SK-N-SH treated with all-trans-retinoic acid at 6 μM for 48 hours (cell line): ENCODE results near the gene TMEM208.

Experiments
- ARNTL ChIP-seq: fragments of 450-650 bp; formaldehyde crosslinking; IDR thresholded peaks from 2 replicates; pipeline ENCODE4 v1.5.0; 2020; ENCODE audit warnings: low read depth, mild to moderate bottlenecking, moderate library complexity, borderline replicate concordance
- BACH2 ChIP-seq: fragments of 250-450 bp; sonication (Bioruptor Pico); IDR thresholded peaks from 2 replicates; pipeline ENCODE4 v1.9.0; 2021; ENCODE audit warnings: mild to moderate bottlenecking, borderline replicate concordance
- CSDC2 ChIP-seq: fragments of 250-450 bp; sonication (Bioruptor Pico); IDR thresholded peaks from 2 replicates; pipeline ENCODE4 v1.5.0; 2020; ENCODE audit warnings: mild to moderate bottlenecking, moderate library complexity
- ISL1 ChIP-seq: fragments of 250-450 bp; sonication (Bioruptor Pico); IDR thresholded peaks from 2 replicates; pipeline ENCODE4 v2.1.2; 2022; ENCODE audit warnings: mild to moderate bottlenecking, moderate library complexity
- RARB ChIP-seq: fragments of 250-450 bp; sonication (Bioruptor Pico); IDR thresholded peaks from 2 replicates; pipeline ENCODE4 v1.8.0; 2021; ENCODE audit warnings: mild to moderate bottlenecking, moderate library complexity
- ZFP3 ChIP-seq: fragments of 250-450 bp; sonication (Bioruptor Pico); IDR thresholded peaks from 2 replicates; pipeline ENCODE4 v1.5.0; 2020; ENCODE audit warnings: mild to moderate bottlenecking, moderate library complexity
- ZNF565 ChIP-seq: fragments of 450-650 bp; formaldehyde crosslinking; conservative IDR thresholded peaks from 2 replicates; pipeline ENCODE4 v1.5.0; 2020; ENCODE audit warnings: low read depth, mild to moderate bottlenecking, moderate library complexity
- ZNF8 ChIP-seq: fragments of 450-650 bp; formaldehyde crosslinking; IDR thresholded peaks from 2 replicates; pipeline ENCODE4 v1.5.0; 2020; ENCODE audit warnings: mild to moderate bottlenecking, moderate library complexity
- TF ChIP-seq, protein P1 (sequence below): fragments of 250-450 bp; sonication (Bioruptor Pico); IDR thresholded peaks from 2 replicates; pipeline ENCODE4 v1.5.1; 2020; ENCODE audit warnings: low read depth, mild to moderate bottlenecking, moderate library complexity
- TF ChIP-seq, protein P2 (sequence below): fragments of 250-450 bp; sonication (Bioruptor Pico); IDR thresholded peaks from 2 replicates; pipeline ENCODE4 v1.8.0; 2021; ENCODE audit warnings: low read depth, mild to moderate bottlenecking, moderate library complexity, borderline replicate concordance
- TF ChIP-seq, protein P3 (sequence below): fragments of 250-450 bp; sonication (Bioruptor Pico); IDR thresholded peaks from 2 replicates; pipeline ENCODE4 v1.8.0; 2020; ENCODE audit warnings: mild to moderate bottlenecking, moderate library complexity, borderline replicate concordance
- TF ChIP-seq, protein P4 (sequence below): fragments of 250-450 bp; sonication (Bioruptor Pico); IDR thresholded peaks from 2 replicates; pipeline ENCODE4 v1.5.0; 2020; ENCODE audit warnings: mild to moderate bottlenecking, moderate library complexity

DNA sequence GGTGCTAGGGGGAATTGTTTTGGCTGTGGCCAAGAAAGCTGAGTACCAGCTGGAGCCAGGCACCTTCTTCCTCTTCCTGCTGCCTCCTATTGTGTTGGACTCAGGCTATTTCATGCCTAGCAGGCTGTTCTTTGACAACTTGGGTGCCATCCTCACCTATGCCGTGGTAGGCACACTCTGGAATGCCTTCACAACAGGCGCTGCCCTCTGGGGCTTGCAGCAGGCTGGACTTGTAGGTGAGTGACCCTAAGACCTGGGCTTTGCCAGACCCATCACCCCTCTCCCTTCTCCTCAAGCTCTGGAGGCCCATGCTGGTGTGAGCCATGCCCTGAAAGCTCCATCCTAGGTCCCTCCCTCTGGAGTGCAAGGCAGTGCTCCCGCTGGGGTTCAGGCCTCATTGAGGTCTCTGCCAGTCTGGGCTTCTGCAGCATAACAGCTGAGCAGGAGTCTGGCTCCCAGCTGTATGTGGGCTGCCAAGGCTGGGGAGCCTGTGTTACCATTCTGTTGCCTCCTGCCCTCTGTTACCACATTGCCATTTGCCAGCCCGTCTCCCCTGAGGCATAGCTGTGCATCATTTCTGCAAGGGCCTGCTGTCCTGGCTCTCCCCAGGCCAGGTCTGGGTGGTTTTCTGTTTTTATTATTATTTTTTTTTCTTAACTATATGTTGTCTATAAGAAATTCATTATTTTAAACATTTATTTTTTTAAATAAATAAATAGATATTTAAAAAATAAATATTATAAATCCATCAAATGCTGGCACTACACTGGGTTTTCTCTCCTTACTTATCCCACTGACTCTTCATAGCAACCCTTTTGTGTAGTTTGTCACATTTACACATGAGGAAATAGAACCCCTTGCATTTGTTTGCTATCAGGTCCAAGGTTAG lies 25.9 kb downstream of the TMEM208 start:
- TF ChIP-seq ARNTL (CRISPR knock-in tag) (no peak), ZFP3 (no peak), RARB (CRISPR knock-in tag) (no peak), ZNF565 (CRISPR knock-in tag) (no peak), ZNF8 (CRISPR knock-in tag) (no peak), ISL1 (no peak), BACH2 (CRISPR knock-in tag) (no peak), CSDC2 (CRISPR knock-in tag) (no peak)
- TF ChIP-seq, protein P1, sequence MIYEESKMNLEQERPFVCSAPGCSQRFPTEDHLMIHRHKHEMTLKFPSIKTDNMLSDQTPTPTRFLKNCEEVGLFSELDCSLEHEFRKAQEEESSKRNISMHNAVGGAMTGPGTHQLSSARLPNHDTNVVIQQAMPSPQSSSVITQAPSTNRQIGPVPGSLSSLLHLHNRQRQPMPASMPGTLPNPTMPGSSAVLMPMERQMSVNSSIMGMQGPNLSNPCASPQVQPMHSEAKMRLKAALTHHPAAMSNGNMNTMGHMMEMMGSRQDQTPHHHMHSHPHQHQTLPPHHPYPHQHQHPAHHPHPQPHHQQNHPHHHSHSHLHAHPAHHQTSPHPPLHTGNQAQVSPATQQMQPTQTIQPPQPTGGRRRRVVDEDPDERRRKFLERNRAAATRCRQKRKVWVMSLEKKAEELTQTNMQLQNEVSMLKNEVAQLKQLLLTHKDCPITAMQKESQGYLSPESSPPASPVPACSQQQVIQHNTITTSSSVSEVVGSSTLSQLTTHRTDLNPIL = no peak
- TF ChIP-seq, protein P2, sequence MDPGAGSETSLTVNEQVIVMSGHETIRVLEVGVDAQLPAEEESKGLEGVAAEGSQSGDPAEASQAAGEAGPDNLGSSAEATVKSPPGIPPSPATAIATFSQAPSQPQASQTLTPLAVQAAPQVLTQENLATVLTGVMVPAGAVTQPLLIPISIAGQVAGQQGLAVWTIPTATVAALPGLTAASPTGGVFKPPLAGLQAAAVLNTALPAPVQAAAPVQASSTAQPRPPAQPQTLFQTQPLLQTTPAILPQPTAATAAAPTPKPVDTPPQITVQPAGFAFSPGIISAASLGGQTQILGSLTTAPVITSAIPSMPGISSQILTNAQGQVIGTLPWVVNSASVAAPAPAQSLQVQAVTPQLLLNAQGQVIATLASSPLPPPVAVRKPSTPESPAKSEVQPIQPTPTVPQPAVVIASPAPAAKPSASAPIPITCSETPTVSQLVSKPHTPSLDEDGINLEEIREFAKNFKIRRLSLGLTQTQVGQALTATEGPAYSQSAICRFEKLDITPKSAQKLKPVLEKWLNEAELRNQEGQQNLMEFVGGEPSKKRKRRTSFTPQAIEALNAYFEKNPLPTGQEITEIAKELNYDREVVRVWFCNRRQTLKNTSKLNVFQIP (CRISPR knock-in tag) = no peak
- TF ChIP-seq, protein P3, sequence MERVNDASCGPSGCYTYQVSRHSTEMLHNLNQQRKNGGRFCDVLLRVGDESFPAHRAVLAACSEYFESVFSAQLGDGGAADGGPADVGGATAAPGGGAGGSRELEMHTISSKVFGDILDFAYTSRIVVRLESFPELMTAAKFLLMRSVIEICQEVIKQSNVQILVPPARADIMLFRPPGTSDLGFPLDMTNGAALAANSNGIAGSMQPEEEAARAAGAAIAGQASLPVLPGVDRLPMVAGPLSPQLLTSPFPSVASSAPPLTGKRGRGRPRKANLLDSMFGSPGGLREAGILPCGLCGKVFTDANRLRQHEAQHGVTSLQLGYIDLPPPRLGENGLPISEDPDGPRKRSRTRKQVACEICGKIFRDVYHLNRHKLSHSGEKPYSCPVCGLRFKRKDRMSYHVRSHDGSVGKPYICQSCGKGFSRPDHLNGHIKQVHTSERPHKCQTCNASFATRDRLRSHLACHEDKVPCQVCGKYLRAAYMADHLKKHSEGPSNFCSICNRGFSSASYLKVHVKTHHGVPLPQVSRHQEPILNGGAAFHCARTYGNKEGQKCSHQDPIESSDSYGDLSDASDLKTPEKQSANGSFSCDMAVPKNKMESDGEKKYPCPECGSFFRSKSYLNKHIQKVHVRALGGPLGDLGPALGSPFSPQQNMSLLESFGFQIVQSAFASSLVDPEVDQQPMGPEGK (CRISPR knock-in tag) = no peak
- TF ChIP-seq, protein P4, sequence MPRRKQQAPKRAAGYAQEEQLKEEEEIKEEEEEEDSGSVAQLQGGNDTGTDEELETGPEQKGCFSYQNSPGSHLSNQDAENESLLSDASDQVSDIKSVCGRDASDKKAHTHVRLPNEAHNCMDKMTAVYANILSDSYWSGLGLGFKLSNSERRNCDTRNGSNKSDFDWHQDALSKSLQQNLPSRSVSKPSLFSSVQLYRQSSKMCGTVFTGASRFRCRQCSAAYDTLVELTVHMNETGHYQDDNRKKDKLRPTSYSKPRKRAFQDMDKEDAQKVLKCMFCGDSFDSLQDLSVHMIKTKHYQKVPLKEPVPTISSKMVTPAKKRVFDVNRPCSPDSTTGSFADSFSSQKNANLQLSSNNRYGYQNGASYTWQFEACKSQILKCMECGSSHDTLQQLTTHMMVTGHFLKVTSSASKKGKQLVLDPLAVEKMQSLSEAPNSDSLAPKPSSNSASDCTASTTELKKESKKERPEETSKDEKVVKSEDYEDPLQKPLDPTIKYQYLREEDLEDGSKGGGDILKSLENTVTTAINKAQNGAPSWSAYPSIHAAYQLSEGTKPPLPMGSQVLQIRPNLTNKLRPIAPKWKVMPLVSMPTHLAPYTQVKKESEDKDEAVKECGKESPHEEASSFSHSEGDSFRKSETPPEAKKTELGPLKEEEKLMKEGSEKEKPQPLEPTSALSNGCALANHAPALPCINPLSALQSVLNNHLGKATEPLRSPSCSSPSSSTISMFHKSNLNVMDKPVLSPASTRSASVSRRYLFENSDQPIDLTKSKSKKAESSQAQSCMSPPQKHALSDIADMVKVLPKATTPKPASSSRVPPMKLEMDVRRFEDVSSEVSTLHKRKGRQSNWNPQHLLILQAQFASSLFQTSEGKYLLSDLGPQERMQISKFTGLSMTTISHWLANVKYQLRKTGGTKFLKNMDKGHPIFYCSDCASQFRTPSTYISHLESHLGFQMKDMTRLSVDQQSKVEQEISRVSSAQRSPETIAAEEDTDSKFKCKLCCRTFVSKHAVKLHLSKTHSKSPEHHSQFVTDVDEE (CRISPR knock-in tag) = no peak
